ENCODE results near the gene SORL1-AS1.

SORL1-AS1 gene

GRCh38 chr11:121474680-121475079 lies 21.9 kb upstream of the SORL1-AS1 start:
- no peak for DNase-seq

DNA sequence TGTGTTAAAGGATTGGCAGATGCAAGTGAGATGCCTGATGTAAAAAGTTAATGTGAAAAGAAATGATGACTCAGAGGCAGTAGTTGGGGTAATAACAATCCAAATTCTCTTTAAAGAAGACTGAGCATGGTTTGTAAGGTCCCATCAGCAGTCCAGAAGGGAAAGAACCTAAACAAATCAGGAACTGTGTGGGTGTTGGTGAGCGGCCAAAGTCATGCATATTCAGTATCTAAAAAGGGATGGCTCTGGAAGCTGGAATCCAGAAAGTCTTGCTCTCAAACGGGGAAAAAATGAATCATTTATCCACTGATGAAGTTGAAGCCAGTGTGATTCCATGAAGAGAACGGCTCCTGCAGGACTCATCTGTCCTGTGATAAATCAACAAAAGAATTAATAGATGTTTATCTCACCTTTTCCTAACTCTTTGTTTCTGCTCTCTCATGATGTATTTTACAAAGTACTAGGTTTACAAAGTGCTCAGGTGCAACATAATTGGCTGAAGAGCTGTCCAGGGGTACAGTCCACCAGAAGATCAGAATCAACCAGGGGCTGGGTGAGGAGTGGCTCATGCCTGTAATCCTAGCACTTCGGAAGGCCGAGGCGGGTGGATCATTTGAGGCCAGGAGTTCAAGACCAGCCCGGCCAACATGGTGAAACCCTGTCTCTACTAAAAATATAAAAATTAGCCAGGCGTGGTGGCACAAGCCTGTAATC lies 20.5 kb upstream of the SORL1-AS1 start:
- DNase-seq: peak; percentile 63

DNA sequence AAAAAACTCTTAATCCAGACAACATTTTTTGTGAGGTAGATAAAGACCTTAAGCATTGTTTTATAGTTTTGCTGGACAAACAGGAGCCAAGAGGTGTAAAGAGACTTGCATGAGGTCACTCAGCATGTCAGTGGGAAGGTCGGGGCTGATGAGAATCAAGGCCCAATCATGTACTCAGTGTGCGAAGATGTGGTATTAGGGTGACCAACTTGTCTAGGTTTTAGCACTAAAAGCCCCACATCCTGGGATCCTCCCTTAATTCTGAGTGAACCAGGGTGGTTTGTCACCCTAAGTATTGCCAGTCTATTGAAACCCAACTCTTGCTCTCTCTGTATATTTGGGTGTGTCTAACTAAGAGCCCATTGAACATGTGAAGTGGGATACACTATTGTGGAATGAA lies 19.5 kb upstream of the SORL1-AS1 start:
- no peak for DNase-seq

DNA sequence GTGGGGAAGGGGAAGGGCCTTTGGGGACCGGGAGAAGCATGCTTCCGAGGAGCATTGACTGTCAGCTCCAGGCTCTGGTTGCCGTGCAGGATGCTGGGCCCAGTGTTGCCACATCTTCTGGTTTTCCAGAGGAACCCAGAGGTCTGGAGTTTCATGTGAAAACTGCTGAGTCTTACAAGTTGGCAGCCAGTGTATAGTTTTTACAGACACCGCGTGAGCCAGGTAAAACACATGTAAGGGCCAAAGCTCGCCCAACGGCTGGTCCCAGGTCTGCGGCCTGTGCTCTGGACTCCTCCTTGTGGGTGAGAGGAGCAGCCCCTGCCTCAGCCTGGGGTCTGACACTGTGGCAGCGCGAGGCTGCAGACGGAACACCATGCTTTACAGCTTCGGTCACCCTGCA lies 18.4 kb upstream of the SORL1-AS1 start:
- no peak for DNase-seq

DNA sequence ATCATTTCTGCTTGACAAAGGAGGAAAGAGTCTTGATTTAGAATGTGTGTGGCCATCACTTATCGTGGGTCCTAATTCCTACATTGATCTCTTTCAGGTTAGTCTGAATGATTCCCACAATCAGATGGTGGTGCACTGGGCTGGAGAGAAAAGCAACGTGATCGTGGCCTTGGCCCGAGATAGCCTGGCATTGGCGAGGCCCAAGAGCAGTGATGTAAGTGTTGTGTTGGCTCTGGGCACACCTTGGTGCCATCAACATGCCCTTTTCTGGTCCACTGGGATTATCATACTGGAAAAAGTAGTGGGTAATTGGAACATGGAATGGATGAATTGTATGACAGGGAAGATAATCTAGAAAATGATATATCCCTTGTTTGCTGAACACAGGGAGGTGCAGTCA lies 17.1 kb upstream of the SORL1-AS1 start:
- DNase-seq: no peak

- DNase-seq: no peak
Measured at GRCh38 chr11:121467965-121468364, 15.2 kb upstream of the SORL1-AS1 start.

- DNase-seq: peak; percentile 26
Measured at GRCh38 chr11:121467471-121467870, 14.7 kb upstream of the SORL1-AS1 start.

GRCh38 chr11:121466063-121466794 lies 13.5 kb upstream of the SORL1-AS1 start:
- peak; percentile 98 for DNase-seq

DNA sequence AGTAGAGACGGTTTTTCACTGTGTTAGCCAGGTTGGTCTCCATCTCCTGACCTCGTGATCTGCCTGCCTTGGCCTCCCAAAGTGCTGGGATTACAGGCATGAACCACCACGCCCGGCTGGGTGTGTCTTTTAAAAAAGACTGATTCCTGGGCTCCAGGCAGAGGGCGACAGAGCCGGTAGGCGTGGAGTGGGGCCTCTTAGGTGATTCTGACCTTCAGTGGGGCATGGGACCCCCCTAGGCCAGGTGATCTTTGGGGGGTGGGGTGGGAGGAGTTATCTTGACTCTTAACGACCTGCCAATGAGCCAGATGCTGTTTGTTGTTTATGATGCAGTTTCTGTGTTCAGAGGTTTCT lies 12.9 kb upstream of the SORL1-AS1 start:
- no peak for DNase-seq

GRCh38 chr11:121464352-121464946 lies 11.7 kb upstream of the SORL1-AS1 start:
- peak; percentile 95 for DNase-seq

DNA sequence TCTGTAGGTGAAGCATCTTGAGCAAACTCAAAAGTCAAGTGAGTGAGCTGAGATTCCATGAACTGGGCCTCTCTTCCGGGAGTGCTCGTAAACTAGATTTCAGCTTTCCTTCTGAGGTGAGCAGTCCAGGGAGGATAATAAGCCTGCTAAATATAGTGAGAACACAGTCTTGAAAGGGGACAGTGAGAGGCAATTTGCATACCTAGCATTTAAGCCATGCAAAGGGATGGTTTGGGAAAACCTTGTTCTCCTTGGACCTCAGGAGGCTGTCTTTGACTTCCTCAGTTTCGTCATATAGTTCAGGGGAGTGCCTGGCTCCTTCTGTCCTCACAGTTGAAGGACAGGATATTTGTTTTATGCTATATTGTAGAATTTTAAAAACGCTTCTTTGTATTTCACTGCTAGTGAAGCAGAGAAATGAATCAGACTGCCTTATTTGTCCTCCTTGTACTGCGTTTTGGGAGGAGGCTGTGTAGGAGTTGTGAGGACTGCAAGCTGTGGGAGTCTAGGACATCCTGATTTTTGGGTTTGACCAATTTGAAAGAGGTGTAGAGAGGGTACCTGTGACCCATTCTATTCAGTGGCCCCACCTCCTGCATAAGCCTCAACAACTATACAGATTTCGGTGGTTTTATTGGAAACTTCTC lies 11.0 kb upstream of the SORL1-AS1 start:
- no peak for DNase-seq

DNA sequence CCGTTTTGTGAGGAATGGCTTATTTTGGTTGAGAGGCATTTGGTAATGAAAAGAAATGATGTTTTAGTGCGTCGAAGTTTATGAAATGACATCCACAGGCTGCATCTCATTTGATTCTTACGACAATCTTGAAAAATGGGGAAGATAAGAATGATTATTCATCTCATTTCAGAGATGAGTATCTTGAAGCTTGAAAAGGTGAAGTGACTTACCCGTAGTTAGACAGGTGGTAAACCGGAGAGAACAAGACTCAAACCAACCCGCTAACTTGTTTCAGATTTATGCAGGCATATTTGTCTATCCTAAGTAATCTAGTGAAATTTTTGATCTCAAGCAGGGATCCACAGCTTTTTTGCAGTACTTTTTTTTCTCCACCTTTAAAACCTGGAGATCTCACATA lies 9.1 kb upstream of the SORL1-AS1 start:
- no peak for DNase-seq

- no peak for DNase-seq
Measured at GRCh38 chr11:121460941-121461514, 8.3 kb upstream of the SORL1-AS1 start.

DNA sequence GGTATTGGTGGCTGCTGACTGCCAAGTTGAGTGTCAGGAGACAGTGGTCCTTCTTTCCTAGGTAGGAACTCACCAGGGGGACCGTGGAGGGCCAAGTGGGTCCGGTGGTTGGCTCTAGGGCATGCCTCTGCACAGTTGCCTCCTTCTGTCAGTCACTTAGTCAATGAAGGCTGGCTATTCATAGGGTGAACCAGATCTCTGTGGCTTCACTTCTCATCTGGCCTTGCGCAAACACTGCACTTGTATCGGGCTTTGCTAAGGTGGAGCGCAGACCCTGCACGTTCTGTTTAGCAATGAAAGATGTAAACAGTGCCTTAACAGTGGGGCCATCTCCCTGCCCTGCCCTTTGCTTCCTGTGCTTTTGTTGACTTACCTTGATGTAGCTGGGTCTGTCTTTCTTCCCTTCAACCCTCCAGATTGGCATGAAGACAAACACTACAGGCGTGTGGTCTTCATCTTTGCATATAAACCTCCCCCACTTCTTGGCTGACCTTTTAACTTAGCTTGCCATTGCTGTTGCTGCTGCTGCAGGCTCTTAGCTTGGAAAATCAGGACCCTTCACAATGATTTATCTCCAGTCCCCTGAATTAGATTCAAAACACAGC lies 6.7 kb upstream of the SORL1-AS1 start:
- DNase-seq: no peak

DNA sequence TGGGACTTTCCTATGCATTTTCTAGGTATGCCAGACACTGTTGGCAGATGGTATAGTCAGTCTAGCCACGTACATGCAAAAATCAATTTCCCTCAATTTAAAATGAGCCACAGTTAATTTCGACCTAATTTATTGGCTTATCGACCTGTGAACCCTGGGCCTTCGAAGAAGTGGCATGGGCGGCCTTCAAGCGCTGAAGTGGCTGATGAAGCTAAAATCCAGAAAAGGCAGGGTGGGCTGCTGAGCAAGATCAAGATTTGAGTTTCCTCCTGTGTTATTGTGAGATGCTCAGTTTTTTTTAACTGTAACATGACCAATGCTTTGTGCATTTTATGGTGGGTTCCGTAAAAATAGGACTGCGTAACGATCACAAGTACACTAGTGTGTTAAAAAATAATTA lies 5.8 kb upstream of the SORL1-AS1 start:
- DNase-seq: no peak

DNA sequence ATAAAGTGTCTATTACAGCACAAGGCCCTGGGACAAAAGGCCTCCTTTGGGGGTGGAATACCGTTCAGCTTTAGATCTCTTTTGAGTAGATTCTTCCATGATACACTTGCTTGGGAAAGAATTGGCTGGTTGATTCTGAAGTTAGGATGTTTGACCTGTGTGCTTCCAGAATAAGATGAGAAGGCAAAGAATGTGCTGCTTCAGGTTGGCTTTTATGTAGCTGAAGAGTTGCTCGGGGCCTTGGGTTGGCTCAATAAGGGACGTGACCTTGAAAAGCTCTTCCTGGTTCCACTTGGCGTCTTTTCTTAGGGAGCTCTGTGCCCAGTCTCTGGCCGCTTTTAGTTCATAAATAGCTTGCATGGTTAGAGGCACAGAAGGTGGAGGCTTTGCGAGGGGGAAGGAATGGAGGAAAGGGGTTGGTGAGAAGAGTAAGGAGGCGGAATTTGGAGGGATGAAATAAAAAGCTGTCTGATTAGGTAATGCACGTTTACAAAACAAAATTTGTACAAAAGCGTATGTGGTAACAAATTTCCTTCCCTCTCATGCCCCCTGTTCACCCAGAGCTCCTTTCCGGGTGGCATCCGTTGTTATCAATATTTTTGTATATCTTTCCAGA lies 4.2 kb upstream of the SORL1-AS1 start:
- no peak for DNase-seq

GRCh38 chr11:121456151-121456550 lies 3.4 kb upstream of the SORL1-AS1 start:
- no peak for DNase-seq

GRCh38 chr11:121455115-121455514 lies 2.3 kb upstream of the SORL1-AS1 start:
- no peak for DNase-seq

GRCh38 chr11:121453589-121454299 lies 977 bp upstream of the SORL1-AS1 start:
- no peak for DNase-seq

DNA sequence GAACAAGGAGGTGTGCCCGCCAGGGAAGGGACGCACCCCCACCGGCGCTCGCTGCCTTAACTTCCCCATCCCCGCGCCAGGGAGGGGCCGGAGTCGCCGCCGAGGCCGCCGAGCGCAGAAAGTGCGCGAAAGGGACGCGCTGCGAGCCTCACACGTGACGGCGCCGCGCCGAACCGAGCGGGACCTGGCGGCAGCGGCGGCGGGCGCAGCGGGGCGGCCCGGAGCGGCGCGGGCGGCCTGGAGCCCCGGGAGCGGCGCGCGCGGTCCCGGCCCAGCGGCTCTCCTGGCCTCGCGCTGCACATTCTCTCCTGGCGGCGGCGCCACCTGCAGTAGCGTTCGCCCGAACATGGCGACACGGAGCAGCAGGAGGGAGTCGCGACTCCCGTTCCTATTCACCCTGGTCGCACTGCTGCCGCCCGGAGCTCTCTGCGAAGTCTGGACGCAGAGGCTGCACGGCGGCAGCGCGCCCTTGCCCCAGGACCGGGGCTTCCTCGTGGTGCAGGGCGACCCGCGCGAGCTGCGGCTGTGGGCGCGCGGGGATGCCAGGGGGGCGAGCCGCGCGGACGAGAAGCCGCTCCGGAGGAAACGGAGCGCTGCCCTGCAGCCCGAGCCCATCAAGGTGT lies 670 bp downstream of the SORL1-AS1 start, which contains the start of gene SORL1:
Gene SORL1 (plus strand): TSS at position 329 of the 623 bp plus-strand sequence. CDS start 18 bp downstream, at position 347.
- peak; percentile 47 for DNase-seq

Data from fibroblast of upper back skin (primary cell).